WTC11 (cell line): Measurements from ENCODE around the gene MINDY4B. TPM values are rescaled to one million over a fixed set of nuclear protein-coding genes. Genes with fewer than 3 reads are reported as not detected.

ENCODE experiments used
- ATAC-seq: fragments of 200-7000 bp; cut with Tn5 transposase; 2 replicates; pipeline ENCODE4 v1.10.0; 2021; ENCODE audit warnings: mild to moderate bottlenecking, moderate library complexity
- CTCF ChIA-PET: fragments of 300-600 bp; sonication (Branson Sonifier 250); formaldehyde crosslinking; loops from one replicate; lab custom pipeline; 2021; ENCODE audit warnings: antibody characterized with exemption; lab: Charles Lee
- POLR2A ChIA-PET: fragments of 350-600 bp; sonication (Branson Sonifier 250); formaldehyde crosslinking; loops from one replicate; lab custom pipeline; 2021; ENCODE audit warnings: antibody characterized with exemption; lab: Charles Lee
- DNase-seq: peaks from one replicate; pipeline ENCODE4 v3.0.0; 2021; ENCODE audit warnings: low spot score
- H3K27ac Mint-ChIP-seq: 2 replicates; pipeline ENCODE4 v1.8.0; 2021; ENCODE audit warnings: mixed read lengths
- H3K27me3 Mint-ChIP-seq: 2 replicates; pipeline ENCODE4 v1.8.0; 2021; ENCODE audit warnings: low read depth, mild to moderate bottlenecking, moderate library complexity, mixed read lengths
- H3K36me3 Mint-ChIP-seq: 2 replicates; pipeline ENCODE4 v1.8.0; 2021; ENCODE audit warnings: mixed read lengths
- H3K4me1 Mint-ChIP-seq: 2 replicates; pipeline ENCODE4 v1.8.0; 2022; ENCODE audit warnings: mixed read lengths
- H3K4me3 Mint-ChIP-seq: 2 replicates; pipeline ENCODE4 v1.8.0; 2021; ENCODE audit warnings: mild to moderate bottlenecking, moderate library complexity, mixed read lengths
- H3K9me3 Mint-ChIP-seq: 2 replicates; pipeline ENCODE4 v1.8.0; 2021; ENCODE audit warnings: mixed read lengths
- AFF4 ChIP-seq: sonication (generic); formaldehyde crosslinking; IDR thresholded peaks from 2 replicates; pipeline ENCODE4 v1.8.1; 2023; ENCODE audit warnings: mild to moderate bottlenecking, missing genetic modification reagents, borderline replicate concordance
- ATF1 ChIP-seq: sonication (generic); formaldehyde crosslinking; IDR thresholded peaks from 2 replicates; pipeline ENCODE4 v1.8.1; 2023; ENCODE audit warnings: mild to moderate bottlenecking, moderate library complexity, missing genetic modification reagents
- E2F4 ChIP-seq: sonication (generic); formaldehyde crosslinking; IDR thresholded peaks from 2 replicates; pipeline ENCODE4 v1.8.1; 2022; ENCODE audit warnings: low read depth, mild to moderate bottlenecking, moderate library complexity, missing genetic modification reagents, borderline replicate concordance
- E2F5 ChIP-seq: sonication (generic); formaldehyde crosslinking; IDR thresholded peaks from 2 replicates; pipeline ENCODE4 v1.8.1; 2022; ENCODE audit warnings: mild to moderate bottlenecking, moderate library complexity, missing genetic modification reagents
- ELF4 ChIP-seq: sonication (generic); formaldehyde crosslinking; IDR thresholded peaks from 2 replicates; pipeline ENCODE4 v1.8.1; 2022; ENCODE audit warnings: low read depth, mild to moderate bottlenecking, moderate library complexity, missing genetic modification reagents
- GRHL2 ChIP-seq: fragments of 250-450 bp; sonication (Bioruptor Pico); IDR thresholded peaks from 2 replicates; pipeline ENCODE4 v1.8.0; 2022; ENCODE audit warnings: mild to moderate bottlenecking, moderate library complexity; ENCODE audit not compliant: insufficient replicate concordance, severe bottlenecking
- HMGA2 ChIP-seq: fragments of 250-450 bp; sonication (Bioruptor Pico); IDR thresholded peaks from 2 replicates; pipeline ENCODE4 v1.4.0; 2021; ENCODE audit warnings: mild to moderate bottlenecking, moderate library complexity
- IRF1 ChIP-seq: sonication (generic); formaldehyde crosslinking; IDR thresholded peaks from 2 replicates; pipeline ENCODE4 v1.8.0; 2023; ENCODE audit warnings: missing genetic modification reagents
- KAT7 ChIP-seq: sonication (generic); formaldehyde crosslinking; IDR thresholded peaks from 2 replicates; pipeline ENCODE4 v1.8.1; 2023; ENCODE audit warnings: missing genetic modification reagents, mild to moderate bottlenecking, borderline replicate concordance
- MXD4 ChIP-seq: fragments of 250-450 bp; sonication (Bioruptor Pico); IDR thresholded peaks from 2 replicates; pipeline ENCODE4 v1.8.0; 2021; ENCODE audit warnings: mild to moderate bottlenecking, moderate library complexity, borderline replicate concordance
- MYBL2 ChIP-seq: sonication (generic); formaldehyde crosslinking; IDR thresholded peaks from 2 replicates; pipeline ENCODE4 v1.8.1; 2023; ENCODE audit warnings: mild to moderate bottlenecking, moderate library complexity, missing genetic modification reagents
- NFATC4 ChIP-seq: fragments of 250-450 bp; sonication (Bioruptor Pico); IDR thresholded peaks from 2 replicates; pipeline ENCODE4 v1.9.0; 2021; ENCODE audit warnings: mild to moderate bottlenecking
- NFE2L1 ChIP-seq: sonication (generic); formaldehyde crosslinking; IDR thresholded peaks from 2 replicates; pipeline ENCODE4 v1.8.1; 2023; ENCODE audit warnings: missing genetic modification reagents
- NR2C2 ChIP-seq: sonication (generic); formaldehyde crosslinking; IDR thresholded peaks from 2 replicates; pipeline ENCODE4 v1.8.0; 2022; ENCODE audit warnings: mild to moderate bottlenecking, missing genetic modification reagents
- SMAD3 ChIP-seq: sonication (generic); formaldehyde crosslinking; IDR thresholded peaks from 2 replicates; pipeline ENCODE4 v1.8.0; 2022; ENCODE audit warnings: missing genetic modification reagents, mild to moderate bottlenecking, borderline replicate concordance
- TCF7 ChIP-seq: sonication (generic); formaldehyde crosslinking; IDR thresholded peaks from 2 replicates; pipeline ENCODE4 v1.8.0; 2022; ENCODE audit warnings: mild to moderate bottlenecking, low read depth, missing genetic modification reagents, moderate library complexity
- TEAD1 ChIP-seq: sonication (generic); formaldehyde crosslinking; IDR thresholded peaks from 2 replicates; pipeline ENCODE4 v1.8.0; 2022; ENCODE audit warnings: mild to moderate bottlenecking, missing genetic modification reagents
- USF2 ChIP-seq: sonication (generic); formaldehyde crosslinking; IDR thresholded peaks from 2 replicates; pipeline ENCODE4 v1.8.1; 2023; ENCODE audit warnings: mild to moderate bottlenecking, missing genetic modification reagents, moderate library complexity
- ZBTB21 ChIP-seq: sonication (generic); formaldehyde crosslinking; IDR thresholded peaks from 2 replicates; pipeline ENCODE4 v1.8.1; 2023; ENCODE audit warnings: mild to moderate bottlenecking, missing genetic modification reagents, borderline replicate concordance
- ZNF232 ChIP-seq: sonication (generic); formaldehyde crosslinking; IDR thresholded peaks from 2 replicates; pipeline ENCODE4 v1.8.0; 2022; ENCODE audit warnings: mild to moderate bottlenecking, missing genetic modification reagents
- ZNF317 ChIP-seq: sonication (generic); formaldehyde crosslinking; IDR thresholded peaks from 2 replicates; pipeline ENCODE4 v1.8.1; 2023; ENCODE audit warnings: low read depth, mild to moderate bottlenecking, moderate library complexity, missing genetic modification reagents, borderline replicate concordance
- total RNA-seq: library from RNA; stranded (reverse); gene quantifications from 3 replicates; pipeline ENCODE4 v1.2.3, GENCODE V29; 2021

MINDY4B gene
- total RNA-seq, 1 experiment from 2014 or later: not detected

GRCh38 chr3:150877303-150877702 lies 27.9 kb downstream of the MINDY4B start (continued):
- TF ChIP-seq NFE2L1 (CRISPR knock-in tag) (no peak), MXD4 (no peak), NR2C2 (CRISPR knock-in tag) (no peak), TCF7 (CRISPR knock-in tag) (no peak), MYBL2 (CRISPR knock-in tag) (no peak)

GRCh38 chr3:150876611-150877265 lies 28.5 kb downstream of the MINDY4B start:
- DNase-seq: no peak
- POLR2A ChIA-PET: no interaction called here
- no peaks in the 10 kb centered on the region for H3K36me3 Mint-ChIP-seq
- no peak for ATAC-seq
- TF ChIP-seq ZNF232 (CRISPR knock-in tag): no peak
- no peak for TF ChIP-seq ZBTB21 (CRISPR knock-in tag)
- no peak for TF ChIP-seq E2F5 (CRISPR knock-in tag)
- TF ChIP-seq ZNF317 (CRISPR knock-in tag): no peak
- TF ChIP-seq TEAD1 (CRISPR knock-in tag): no peak
- no peak for TF ChIP-seq E2F4 (CRISPR knock-in tag)
- TF ChIP-seq ELF4 (CRISPR knock-in tag): no peak
- no peak for TF ChIP-seq GRHL2
- TF ChIP-seq SMAD3 (CRISPR knock-in tag): no peak
- TF ChIP-seq MXD4: no peak
- TF ChIP-seq HMGA2 (CRISPR knock-in tag): no peak
- no peak for TF ChIP-seq USF2 (CRISPR knock-in tag)
- TF ChIP-seq KAT7 (CRISPR knock-in tag): no peak
- TF ChIP-seq AFF4: no peak
- no peak for TF ChIP-seq IRF1 (CRISPR knock-in tag)
- TF ChIP-seq NFATC4 (CRISPR knock-in tag): no peak
- no peak for TF ChIP-seq ATF1 (CRISPR knock-in tag)
- TF ChIP-seq, all 79 proteins: peak for 0
- no peaks in the 10 kb centered on the region for H3K9me3 Mint-ChIP-seq
- no peaks in the 10 kb centered on the region for H3K27me3 Mint-ChIP-seq
- H3K27ac Mint-ChIP-seq: no peak overlapping the region
- H3K4me3 Mint-ChIP-seq: no peak overlapping the region
- CTCF ChIA-PET: no interaction called here
- no peaks in the 10 kb centered on the region for H3K4me1 Mint-ChIP-seq
